T-helper 2 cell treated with Interferon-gamma antibody and Interleukin-4, amounts not matched to agents 5 μg/mL and 100 μg/mL, for 36 hours (primary cell): Measurements from ENCODE around the gene PTPRA.
"Not testable (repeated sequence)": the region's sequence is repeated elsewhere in the genome, so short reads cannot be mapped to it uniquely, and the experiment has no call there.

ENCODE experiments used
- DNase-seq: peaks from one replicate; pipeline ENCODE4 v3.0.0; 2021; ENCODE audit warnings: low spot score
- H3K27ac Mint-ChIP-seq: one replicate; pipeline ENCODE4 v1.8.0; 2021; ENCODE audit warnings: mild to moderate bottlenecking, mixed read lengths
- H3K27me3 Mint-ChIP-seq: one replicate; pipeline ENCODE4 v1.8.0; 2021; ENCODE audit warnings: low read depth, mixed read lengths
- H3K36me3 Mint-ChIP-seq: one replicate; pipeline ENCODE4 v1.8.0; 2021; ENCODE audit warnings: low read depth, mixed read lengths
- H3K4me1 Mint-ChIP-seq: one replicate; pipeline ENCODE4 v1.8.0; 2021; ENCODE audit warnings: low read depth, mixed read lengths
- H3K4me3 Mint-ChIP-seq: one replicate; pipeline ENCODE4 v1.8.0; 2022; ENCODE audit warnings: mild to moderate bottlenecking, moderate library complexity, mixed read lengths
- H3K9me3 Mint-ChIP-seq: one replicate; pipeline ENCODE4 v1.8.0; 2021; ENCODE audit warnings: mixed read lengths

The PTPRA gene

DNA sequence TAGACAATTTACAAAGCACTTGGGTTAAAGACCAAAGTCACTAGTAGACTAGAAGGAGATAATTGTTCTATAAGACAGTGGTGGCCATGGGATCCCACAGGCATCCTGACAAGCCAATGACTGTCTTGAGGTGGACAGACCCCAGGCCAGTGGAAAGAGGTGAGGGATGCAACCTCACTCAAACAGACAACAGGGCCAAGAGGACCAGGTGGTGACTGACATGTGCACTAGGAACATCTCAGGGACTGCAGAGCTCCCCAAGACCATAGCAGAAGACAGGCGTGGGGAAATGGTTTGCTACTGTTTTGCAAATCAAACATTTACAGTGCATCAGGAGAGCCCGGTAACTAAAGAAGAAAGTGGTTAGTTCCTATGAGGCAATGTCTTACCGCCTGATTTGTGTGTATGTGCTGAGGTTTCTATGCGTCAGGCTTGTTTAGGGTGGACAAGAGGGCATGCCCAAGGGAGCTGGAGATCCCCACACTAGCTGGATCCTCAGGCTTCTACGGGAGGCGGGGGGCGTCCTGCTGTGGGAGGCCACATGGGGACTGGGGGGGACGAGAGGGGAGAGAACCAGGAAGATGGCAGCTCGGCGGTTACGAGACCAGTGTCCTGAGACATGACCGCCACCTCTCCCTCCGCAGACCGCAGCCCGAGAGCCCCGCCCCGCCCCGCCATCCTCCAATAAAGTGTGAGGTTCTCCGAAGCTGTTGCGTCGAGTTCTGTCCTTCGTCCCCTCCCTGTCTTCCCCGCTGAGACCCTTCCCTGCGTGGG is 171.9 kb downstream of the PTPRA start:
- no peaks in the 10 kb centered on the region for H3K27me3 Mint-ChIP-seq
- H3K36me3 Mint-ChIP-seq: peaks cover 32% of the 10 kb centered on the region
- H3K9me3 Mint-ChIP-seq: no peaks in the 10 kb centered on the region
- H3K4me3 Mint-ChIP-seq: peak overlapping the region; percentile 67
- no peak for DNase-seq
- peak overlapping the region; percentile 62 for H3K27ac Mint-ChIP-seq
- peaks cover 28% of the 10 kb centered on the region for H3K4me1 Mint-ChIP-seq

DNA sequence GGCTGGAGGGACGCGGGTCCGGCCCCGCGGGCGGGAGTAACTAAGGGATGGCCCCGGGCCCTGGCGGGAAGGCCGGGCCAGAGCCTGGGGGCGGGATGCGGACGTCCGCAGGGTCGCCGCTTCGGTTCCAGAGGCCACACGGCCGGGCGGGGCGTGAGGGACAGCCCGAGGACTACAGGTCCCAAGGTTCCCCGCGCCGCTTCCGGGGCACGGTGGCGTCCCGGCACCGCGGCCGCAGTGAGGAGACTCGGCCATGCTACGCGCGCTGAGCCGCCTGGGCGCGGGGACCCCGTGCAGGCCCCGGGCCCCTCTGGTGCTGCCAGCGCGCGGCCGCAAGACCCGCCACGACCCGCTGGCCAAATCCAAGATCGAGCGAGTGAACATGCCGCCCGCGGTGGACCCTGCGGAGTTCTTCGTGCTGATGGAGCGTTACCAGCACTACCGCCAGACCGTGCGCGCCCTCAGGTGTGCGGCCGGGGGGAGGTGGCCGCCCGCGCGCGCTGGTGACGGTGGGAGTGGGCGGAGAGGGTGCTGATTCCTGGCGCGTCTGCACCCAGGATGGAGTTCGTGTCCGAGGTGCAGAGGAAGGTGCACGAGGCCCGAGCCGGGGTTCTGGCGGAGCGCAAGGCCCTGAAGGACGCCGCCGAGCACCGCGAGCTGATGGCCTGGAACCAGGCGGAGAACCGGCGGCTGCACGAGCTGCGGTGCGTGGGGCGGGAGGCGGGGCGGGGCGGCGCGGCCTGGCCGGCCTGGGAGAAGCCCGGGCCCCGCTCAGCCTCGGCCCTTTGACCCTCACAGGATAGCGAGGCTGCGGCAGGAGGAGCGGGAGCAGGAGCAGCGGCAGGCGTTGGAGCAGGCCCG is 172.8 kb downstream of the PTPRA start, which contains the start of gene MRPS26:
MRPS26 (plus strand) TSS at position 237 of the 861 bp plus-strand sequence; CDS start at position 254, 17 bp downstream.
- peaks cover 22% of the 10 kb centered on the region for H3K4me1 Mint-ChIP-seq
- no peaks in the 10 kb centered on the region for H3K27me3 Mint-ChIP-seq
- H3K36me3 Mint-ChIP-seq: peaks cover 28% of the 10 kb centered on the region
- no peaks in the 10 kb centered on the region for H3K9me3 Mint-ChIP-seq
- H3K27ac Mint-ChIP-seq: peak within 1 kb of the TSS; percentile 70
- peak; percentile 90 for DNase-seq
- peak within 1 kb of the TSS; percentile 95 for H3K4me3 Mint-ChIP-seq

DNA sequence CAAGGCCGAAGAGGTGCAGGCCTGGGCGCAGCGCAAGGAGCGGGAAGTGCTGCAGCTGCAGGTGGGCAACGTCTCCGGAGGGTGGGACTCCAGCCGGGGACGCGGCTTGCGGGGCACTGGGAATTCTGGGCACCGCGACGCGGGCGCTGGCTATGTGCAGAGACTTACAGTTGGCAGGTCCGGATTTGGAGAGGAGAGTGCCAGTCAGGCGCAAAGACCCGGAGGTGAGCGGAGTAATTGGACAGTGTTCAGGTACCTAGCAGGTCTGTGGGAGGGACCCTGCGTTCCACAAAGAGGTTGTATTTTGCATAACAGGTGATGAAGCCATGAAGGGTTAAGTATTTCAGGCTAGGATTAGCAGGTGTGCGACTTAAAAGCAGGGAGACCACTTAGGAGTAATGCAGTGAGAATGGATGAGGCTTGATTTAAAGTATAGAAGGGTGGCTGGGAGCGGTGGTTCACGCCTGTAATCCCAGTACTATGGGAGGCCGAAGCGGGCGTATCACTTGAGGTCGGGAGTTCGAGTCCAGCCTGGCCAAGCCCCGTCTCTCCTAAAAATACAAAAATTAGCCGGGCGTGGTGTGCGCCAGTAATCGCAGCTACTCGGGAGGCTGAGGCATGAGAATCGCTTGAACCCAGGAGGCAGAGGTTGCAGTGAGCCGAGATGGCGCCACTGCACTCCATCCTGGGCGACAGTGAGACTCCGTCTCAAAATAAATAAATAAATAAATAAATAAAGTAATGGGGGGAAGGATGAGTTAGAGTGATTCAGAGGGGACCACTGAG is 173.6 kb downstream of the PTPRA start:
- H3K36me3 Mint-ChIP-seq: peaks cover 23% of the 10 kb centered on the region
- H3K4me3 Mint-ChIP-seq: peak overlapping the region; percentile 95
- H3K27ac Mint-ChIP-seq: peak overlapping the region; percentile 70
- peaks cover 22% of the 10 kb centered on the region for H3K4me1 Mint-ChIP-seq
- no peak for DNase-seq
- no peaks in the 10 kb centered on the region for H3K9me3 Mint-ChIP-seq
- H3K27me3 Mint-ChIP-seq: no peaks in the 10 kb centered on the region

DNA sequence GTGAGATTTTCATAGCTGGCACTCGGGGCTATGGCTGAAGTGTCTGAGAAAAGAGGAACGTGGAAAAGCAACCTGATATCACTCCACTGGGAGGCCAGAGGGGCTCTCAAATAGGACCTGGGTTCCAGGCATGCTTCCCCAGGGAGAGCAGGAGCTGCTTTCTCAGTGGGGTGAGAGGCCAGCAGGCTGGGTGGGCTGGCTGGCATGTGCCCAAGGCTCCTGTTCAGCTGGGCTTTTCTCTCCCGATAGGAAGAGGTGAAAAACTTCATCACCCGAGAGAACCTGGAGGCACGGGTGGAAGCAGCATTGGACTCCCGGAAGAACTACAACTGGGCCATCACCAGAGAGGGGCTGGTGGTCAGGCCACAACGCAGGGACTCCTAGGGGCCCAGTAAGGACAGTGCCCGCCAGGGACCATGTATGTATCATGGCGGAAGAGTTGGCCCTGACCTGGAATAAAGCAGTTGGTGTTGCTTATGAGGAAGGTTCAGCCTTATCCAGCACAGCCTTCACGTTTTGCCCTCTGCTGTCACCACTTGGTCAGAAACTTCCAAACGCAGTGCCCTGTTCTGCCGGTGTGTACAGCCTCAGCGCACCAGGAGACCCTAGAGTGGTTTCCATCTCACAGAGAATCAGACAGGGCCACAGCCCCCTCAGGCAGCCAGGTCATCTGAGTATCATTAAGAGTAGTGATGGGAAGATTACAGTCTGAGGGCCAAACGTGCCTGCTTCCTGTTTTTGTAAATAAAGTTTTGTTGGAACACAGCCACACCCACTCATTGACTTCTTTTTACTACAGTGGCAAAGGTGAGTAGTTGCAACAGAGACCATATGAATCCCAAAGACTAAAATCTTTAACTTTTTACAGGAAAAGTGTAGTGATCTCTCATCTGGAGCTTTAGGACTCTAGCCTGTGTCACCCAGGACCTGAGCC is 174.5 kb downstream of the PTPRA start:
- Mint-ChIP-seq H3K4me1 (peaks cover 21% of the 10 kb centered on the region), H3K36me3 (peaks cover 21% of the 10 kb centered on the region), H3K9me3 (no peaks in the 10 kb centered on the region), H3K27ac (no peak overlapping the region), H3K27me3 (no peaks in the 10 kb centered on the region), H3K4me3 (peak overlapping the region; percentile 95)
- no peak for DNase-seq

DNA sequence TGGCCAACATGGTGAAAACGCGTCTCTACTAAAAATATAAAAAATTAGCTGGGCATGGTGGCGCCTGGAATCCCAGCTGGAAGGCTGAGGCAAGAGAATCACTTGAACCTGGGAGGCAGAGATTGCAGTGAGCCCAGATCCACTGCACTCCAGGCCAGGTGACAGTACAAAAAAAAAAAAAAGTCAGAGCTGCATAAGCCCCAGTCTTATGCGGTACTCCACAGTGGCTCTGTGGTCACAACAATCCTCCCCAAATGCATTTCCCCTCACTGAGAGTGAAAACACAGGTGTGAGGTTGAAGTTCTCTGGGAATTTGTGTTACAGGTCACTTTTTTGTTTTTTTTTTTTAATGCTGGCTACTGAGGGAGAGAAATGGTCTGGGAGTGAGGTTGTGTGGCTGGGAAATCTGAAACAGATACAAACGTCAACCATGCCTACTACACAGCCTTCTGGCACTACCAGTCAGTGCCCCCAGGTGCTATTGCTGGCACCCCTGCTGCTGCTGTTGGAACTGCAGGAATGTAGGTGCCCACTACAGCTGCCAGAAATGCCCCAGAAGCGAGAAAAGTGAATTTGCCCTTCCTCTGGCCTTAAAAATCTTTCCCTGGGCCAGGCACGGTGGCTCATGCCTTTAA is 178.2 kb downstream of the PTPRA start:
- peaks cover 21% of the 10 kb centered on the region for H3K36me3 Mint-ChIP-seq
- H3K4me3 Mint-ChIP-seq: no peak overlapping the region
- H3K4me1 Mint-ChIP-seq: peaks cover 17% of the 10 kb centered on the region
- no peak overlapping the region for H3K27ac Mint-ChIP-seq
- H3K9me3 Mint-ChIP-seq: no peaks in the 10 kb centered on the region
- no peaks in the 10 kb centered on the region for H3K27me3 Mint-ChIP-seq
- no peak for DNase-seq

DNA sequence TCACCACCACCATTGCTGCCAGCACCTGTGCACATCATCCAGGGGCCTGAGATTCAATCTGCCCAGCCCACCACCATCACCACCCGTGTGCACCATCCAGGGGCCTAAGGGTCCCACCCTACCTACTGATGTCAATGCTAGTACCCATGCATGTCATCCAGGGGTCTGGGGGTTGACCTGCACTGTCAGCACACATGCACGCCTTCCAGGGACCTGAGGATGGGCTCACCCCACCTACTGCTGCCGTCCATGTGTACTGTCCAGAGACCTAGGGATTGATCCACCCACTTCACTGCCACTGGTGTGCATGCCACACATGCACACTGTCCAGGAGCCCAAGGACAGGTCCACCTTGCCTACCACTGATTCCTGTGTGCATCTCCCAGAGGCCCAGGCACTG is 186.2 kb downstream of the PTPRA start:
- H3K4me3 Mint-ChIP-seq: no peak overlapping the region
- H3K4me1 Mint-ChIP-seq: peaks cover 2% of the 10 kb centered on the region
- no peaks in the 10 kb centered on the region for H3K9me3 Mint-ChIP-seq
- H3K27me3 Mint-ChIP-seq: no peaks in the 10 kb centered on the region
- no peak for DNase-seq
- H3K36me3 Mint-ChIP-seq: no peaks in the 10 kb centered on the region
- no peak overlapping the region for H3K27ac Mint-ChIP-seq

DNA sequence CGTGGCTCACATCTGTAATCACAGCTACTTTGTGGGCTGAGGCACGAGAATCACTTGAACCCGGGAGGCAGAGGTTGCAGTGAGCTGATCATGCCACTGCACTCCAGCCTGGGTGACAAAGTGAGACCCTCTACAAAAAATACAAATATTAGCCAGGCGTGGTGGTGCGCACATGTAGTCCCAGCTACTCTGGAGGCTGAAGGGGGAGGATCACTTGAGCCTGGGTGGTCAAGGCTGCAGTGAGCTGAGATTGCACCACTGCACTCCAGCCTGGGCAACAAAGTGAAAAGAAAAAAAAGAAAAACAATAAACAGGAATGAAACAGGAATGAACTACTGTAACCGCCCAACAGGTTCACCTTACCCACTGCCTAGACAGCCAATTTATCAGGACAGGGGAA is 190.8 kb downstream of the PTPRA start:
- not testable (repeated sequence) for H3K4me1 Mint-ChIP-seq, H3K9me3 Mint-ChIP-seq, H3K27me3 Mint-ChIP-seq, H3K4me3 Mint-ChIP-seq, DNase-seq, H3K27ac Mint-ChIP-seq, H3K36me3 Mint-ChIP-seq

DNA sequence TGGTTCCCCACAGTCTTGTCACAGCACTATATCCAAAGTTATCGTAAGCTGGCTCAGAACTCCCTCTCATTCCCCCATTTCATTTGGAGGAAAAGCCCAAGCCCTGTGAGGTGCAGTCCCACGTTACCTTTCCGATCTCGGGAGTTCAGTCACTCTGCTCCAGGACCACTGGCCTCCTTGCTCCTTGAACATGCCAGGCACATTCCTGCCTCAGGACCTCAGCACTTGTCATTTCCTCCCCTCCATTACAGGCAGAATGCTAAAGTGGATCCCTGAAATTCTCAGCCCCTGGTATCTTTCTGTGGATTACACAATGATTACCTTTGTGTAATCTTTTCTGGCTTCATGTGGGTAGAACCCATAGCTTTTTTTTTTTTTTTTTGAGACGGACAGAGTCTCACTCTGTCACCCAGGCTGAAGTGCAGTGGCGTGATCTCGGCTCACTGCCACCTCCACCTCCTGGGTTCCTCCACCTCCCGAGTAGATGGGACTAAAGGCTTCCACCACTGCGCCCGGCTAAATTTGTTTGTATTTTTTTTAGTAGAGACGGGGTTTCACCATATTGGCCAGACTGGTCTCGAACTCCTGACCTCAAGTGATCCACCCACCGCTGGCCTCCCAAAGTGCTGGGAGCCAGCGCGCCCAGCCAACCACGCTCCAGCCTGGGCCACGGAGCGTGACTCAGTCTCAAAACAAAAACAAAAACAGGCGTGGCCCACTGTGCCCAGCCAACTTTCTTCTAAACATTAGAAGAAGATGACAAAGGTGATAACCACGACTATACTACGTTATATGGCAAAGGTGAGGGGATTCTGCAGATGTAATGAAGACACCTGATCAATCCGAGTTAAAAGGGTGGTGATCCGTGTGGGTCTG is 194.1 kb downstream of the PTPRA start:
- H3K4me3 Mint-ChIP-seq: no peak overlapping the region
- no peak overlapping the region for H3K27ac Mint-ChIP-seq
- peaks cover 2% of the 10 kb centered on the region for H3K36me3 Mint-ChIP-seq
- H3K27me3 Mint-ChIP-seq: peaks cover 3% of the 10 kb centered on the region
- H3K9me3 Mint-ChIP-seq: no peaks in the 10 kb centered on the region
- DNase-seq: no peak
- H3K4me1 Mint-ChIP-seq: peaks cover 10% of the 10 kb centered on the region

DNA sequence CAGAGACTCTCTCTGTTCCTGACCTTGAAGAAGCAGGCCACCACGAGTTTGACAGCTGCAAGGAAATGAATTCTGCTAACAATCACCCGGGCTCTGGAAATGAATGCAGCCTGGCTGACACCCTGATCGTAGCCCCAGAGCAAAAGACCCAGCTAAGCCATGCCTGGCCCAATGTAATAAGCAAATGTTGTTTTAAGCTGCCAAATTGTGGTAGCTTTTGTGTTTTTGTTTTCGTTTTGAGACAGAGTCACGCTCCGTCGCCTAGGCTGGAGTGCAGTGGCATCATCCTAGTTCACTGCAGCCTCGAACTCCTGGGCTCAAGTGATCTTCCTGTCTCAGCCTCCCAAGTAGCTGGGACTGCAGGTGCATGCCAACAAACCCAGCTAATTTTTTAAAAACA is 194.8 kb downstream of the PTPRA start:
- no peak for DNase-seq
- Mint-ChIP-seq H3K36me3 (peaks cover 2% of the 10 kb centered on the region), H3K4me3 (no peak overlapping the region), H3K27ac (no peak overlapping the region), H3K9me3 (no peaks in the 10 kb centered on the region), H3K27me3 (peaks cover 7% of the 10 kb centered on the region), H3K4me1 (peaks cover 14% of the 10 kb centered on the region)

DNA sequence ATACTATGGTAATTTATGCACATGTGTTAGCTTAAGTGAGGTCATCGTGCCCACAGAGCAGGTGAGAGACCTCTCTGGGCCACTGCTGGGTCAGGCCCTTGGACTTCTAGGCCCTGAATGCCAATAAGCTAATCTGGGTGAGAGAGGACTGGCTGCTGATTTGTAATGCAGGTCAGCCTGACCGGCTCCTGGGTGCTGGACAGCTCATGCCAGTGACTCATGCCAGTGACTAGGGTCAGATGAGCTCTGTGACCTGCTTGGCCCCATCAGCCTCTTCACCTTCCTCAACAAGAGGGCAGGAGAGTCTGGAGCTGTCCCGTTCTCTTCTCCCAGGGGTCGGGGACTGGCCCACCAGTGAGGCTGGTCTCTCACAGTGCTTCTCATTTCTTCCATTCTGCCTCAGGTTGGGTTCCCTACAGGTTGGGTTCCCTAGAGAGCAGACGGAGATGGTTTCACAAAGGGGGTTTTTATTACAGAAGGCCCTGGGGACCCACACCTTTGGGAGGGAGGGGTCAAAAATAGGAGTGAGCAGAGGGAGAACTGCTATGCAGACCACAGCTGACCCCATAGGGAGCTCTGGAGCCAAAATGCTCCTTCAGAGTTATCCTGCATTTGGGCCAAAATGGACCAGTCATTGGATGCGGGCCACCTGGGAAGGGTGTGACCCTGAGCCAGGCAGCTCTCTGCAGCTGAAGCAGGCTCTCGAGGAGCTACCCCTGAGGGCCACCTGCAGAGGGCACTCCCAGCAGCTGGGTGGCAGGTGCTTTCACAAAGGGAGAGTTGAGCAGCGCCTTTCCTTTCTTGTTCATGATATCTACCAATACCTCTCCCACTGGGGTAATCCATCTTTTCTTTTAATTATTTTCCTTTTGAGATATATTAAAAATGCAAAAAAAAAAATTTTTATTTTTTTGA is 196.0 kb downstream of the PTPRA start:
- Mint-ChIP-seq H3K4me3 (no peak overlapping the region), H3K9me3 (no peaks in the 10 kb centered on the region), H3K27me3 (peaks cover 7% of the 10 kb centered on the region), H3K36me3 (peaks cover 2% of the 10 kb centered on the region), H3K4me1 (peaks cover 16% of the 10 kb centered on the region), H3K27ac (no peak overlapping the region)
- DNase-seq: no peak

DNA sequence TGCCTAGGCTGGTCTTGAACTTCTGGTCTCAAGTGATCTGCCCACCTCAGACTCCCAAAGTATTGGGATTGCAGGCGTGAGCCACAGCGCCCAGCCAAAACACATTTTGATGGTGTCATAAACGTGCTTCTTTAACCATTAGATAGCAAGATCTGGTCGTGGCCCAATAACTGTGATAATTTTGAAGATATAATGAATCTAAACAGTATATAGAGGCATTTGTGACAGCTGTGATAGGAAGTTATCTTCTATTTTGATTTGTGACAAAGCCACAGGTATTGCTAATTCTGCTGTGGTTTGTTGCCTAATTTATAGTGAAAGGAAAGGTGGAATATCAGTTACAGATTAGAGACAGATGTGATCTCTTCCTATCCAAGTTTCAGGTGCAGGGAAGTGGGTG is 197.4 kb downstream of the PTPRA start:
- H3K4me3 Mint-ChIP-seq: peak overlapping the region; percentile 79
- H3K36me3 Mint-ChIP-seq: peaks cover 2% of the 10 kb centered on the region
- H3K4me1 Mint-ChIP-seq: peaks cover 19% of the 10 kb centered on the region
- peaks cover 7% of the 10 kb centered on the region for H3K27me3 Mint-ChIP-seq
- no peak for DNase-seq
- H3K9me3 Mint-ChIP-seq: no peaks in the 10 kb centered on the region
- peak overlapping the region; percentile 24 for H3K27ac Mint-ChIP-seq
